Astrocyte (in vitro differentiated cells and primary cell): ENCODE data around the gene CABLES2. TPM values are rescaled to one million over a fixed set of nuclear protein-coding genes. Genes with fewer than 3 reads are reported as not detected.

Experiments
- DNase-seq: peaks from one replicate; pipeline ENCODE4 v3.0.0-alpha.2; 2010; ENCODE audit warnings: low read depth
- FAIRE-seq: peaks from 2 replicates; lab custom pipeline; 2011; peaks lifted over from hg19 to GRCh38; lab: Jason Lieb, UNC
- H2AFZ ChIP-seq: 2 replicates; pipeline ENCODE4 v1.6.0; 2012; ENCODE audit warnings: low read depth, low read length, inconsistent platforms
- H3K27ac ChIP-seq: 2 replicates; pipeline ENCODE4 v1.5.1; 2011; ENCODE audit warnings: low read depth, low read length, inconsistent platforms
- H3K27me3 ChIP-seq: 2 replicates; pipeline ENCODE4 v1.6.0; 2011; ENCODE audit warnings: low read length, inconsistent platforms; ENCODE audit not compliant: insufficient read depth
- H3K36me3 ChIP-seq: 2 replicates; pipeline ENCODE4 v1.5.1; 2011; ENCODE audit warnings: low read length, inconsistent platforms; ENCODE audit not compliant: insufficient read depth
- H3K4me1 ChIP-seq: 2 replicates; pipeline ENCODE4 v1.5.1; 2011; ENCODE audit warnings: low read length, inconsistent platforms; ENCODE audit not compliant: insufficient read depth
- H3K4me2 ChIP-seq: 2 replicates; pipeline ENCODE4 v1.6.0; 2012; ENCODE audit warnings: low read length, inconsistent platforms
- H3K4me3 ChIP-seq: 2 replicates; pipeline ENCODE4 v1.5.1; 2011; ENCODE audit warnings: low read depth, mild to moderate bottlenecking, low read length, inconsistent platforms; ENCODE audit not compliant: insufficient read depth
- H3K79me2 ChIP-seq: 2 replicates; pipeline ENCODE4 v1.6.0; 2012; ENCODE audit warnings: mild to moderate bottlenecking, low read length, inconsistent platforms; ENCODE audit not compliant: insufficient read depth
- H3K9ac ChIP-seq: 2 replicates; pipeline ENCODE4 v1.6.0; 2012; ENCODE audit warnings: mild to moderate bottlenecking, low read length, inconsistent platforms
- H3K9me3 ChIP-seq: 2 replicates; pipeline ENCODE4 v1.5.1; 2012; ENCODE audit warnings: low read depth, mild to moderate bottlenecking, low read length, inconsistent platforms; ENCODE audit not compliant: insufficient read depth
- H4K20me1 ChIP-seq: 2 replicates; pipeline ENCODE4 v1.6.0; 2012; ENCODE audit warnings: low read length, inconsistent platforms; ENCODE audit not compliant: insufficient read depth
- H3K27ac Mint-ChIP-seq: one replicate; pipeline ENCODE4 v1.8.0; 2021; ENCODE audit warnings: mild to moderate bottlenecking, mixed read lengths; ENCODE audit not compliant: unreplicated experiment
- H3K27me3 Mint-ChIP-seq: one replicate; pipeline ENCODE4 v1.8.0; 2021; ENCODE audit warnings: low read depth, mixed read lengths; ENCODE audit not compliant: unreplicated experiment
- H3K36me3 Mint-ChIP-seq: one replicate; pipeline ENCODE4 v1.8.0; 2021; ENCODE audit warnings: low read depth, mixed read lengths; ENCODE audit not compliant: unreplicated experiment
- H3K4me1 Mint-ChIP-seq: one replicate; pipeline ENCODE4 v1.8.0; 2021; ENCODE audit warnings: low read depth, mixed read lengths; ENCODE audit not compliant: unreplicated experiment
- H3K4me3 Mint-ChIP-seq: one replicate; pipeline ENCODE4 v1.8.0; 2021; ENCODE audit warnings: mild to moderate bottlenecking, moderate library complexity, mixed read lengths; ENCODE audit not compliant: unreplicated experiment
- H3K9me3 Mint-ChIP-seq: one replicate; pipeline ENCODE4 v1.8.0; 2021; ENCODE audit warnings: mild to moderate bottlenecking, mixed read lengths; ENCODE audit not compliant: unreplicated experiment
- EZH2 ChIP-seq: IDR thresholded peaks from 2 replicates; pipeline ENCODE4 v1.6.1; 2012; ENCODE audit warnings: mild to moderate bottlenecking, low read length, inconsistent platforms; ENCODE audit not compliant: insufficient read depth
- total RNA-seq: library from RNA; stranded (reverse); gene quantifications from 2 replicates; pipeline ENCODE4 v1.2.1, GENCODE V29; 2021
- TF ChIP-seq, protein P1 (sequence below): IDR thresholded peaks from 2 replicates; pipeline ENCODE4 v1.5.1; 2011; ENCODE audit warnings: low read depth, mild to moderate bottlenecking, inconsistent platforms, low read length, moderate library complexity; ENCODE audit not compliant: insufficient read depth

Gene CABLES2
- total RNA-seq, 1 donor from 2014 or later, result 4.4 TPM

GRCh38 chr20:62377615-62378178, 29.4 kb downstream of the CABLES2 start:
- Histone ChIP-seq H4K20me1 (peaks cover 29% of the 10 kb centered on the region), H3K36me3 (peaks cover 2% of the 10 kb centered on the region), H3K9me3 (no peaks in the 10 kb centered on the region), H3K9ac (no peak overlapping the region), H3K27me3 (peaks cover 3% of the 10 kb centered on the region), H3K4me1 (peaks cover 33% of the 10 kb centered on the region), H3K79me2 (peaks cover 5% of the 10 kb centered on the region), H3K27ac (no peak overlapping the region), H3K4me3 (no peak overlapping the region), H2AFZ (no peak overlapping the region), H3K4me2 (no peak overlapping the region)
- Mint-ChIP-seq H3K9me3 (peaks cover 2% of the 10 kb centered on the region), H3K4me1 (peaks cover 31% of the 10 kb centered on the region), H3K27me3 (no peaks in the 10 kb centered on the region), H3K4me3 (no peak overlapping the region), H3K36me3 (peaks cover 6% of the 10 kb centered on the region), H3K27ac (peak overlapping the region; percentile 47)
- no peak for DNase-seq
- TF ChIP-seq, protein P1, sequence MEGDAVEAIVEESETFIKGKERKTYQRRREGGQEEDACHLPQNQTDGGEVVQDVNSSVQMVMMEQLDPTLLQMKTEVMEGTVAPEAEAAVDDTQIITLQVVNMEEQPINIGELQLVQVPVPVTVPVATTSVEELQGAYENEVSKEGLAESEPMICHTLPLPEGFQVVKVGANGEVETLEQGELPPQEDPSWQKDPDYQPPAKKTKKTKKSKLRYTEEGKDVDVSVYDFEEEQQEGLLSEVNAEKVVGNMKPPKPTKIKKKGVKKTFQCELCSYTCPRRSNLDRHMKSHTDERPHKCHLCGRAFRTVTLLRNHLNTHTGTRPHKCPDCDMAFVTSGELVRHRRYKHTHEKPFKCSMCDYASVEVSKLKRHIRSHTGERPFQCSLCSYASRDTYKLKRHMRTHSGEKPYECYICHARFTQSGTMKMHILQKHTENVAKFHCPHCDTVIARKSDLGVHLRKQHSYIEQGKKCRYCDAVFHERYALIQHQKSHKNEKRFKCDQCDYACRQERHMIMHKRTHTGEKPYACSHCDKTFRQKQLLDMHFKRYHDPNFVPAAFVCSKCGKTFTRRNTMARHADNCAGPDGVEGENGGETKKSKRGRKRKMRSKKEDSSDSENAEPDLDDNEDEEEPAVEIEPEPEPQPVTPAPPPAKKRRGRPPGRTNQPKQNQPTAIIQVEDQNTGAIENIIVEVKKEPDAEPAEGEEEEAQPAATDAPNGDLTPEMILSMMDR, result no peak
- TF ChIP-seq EZH2, result no peak
- no peak for FAIRE-seq

- Histone ChIP-seq H3K4me3 (no peak overlapping the region), H3K9ac (no peak overlapping the region), H2AFZ (no peak overlapping the region), H3K4me2 (no peak overlapping the region), H3K27me3 (peaks cover 3% of the 10 kb centered on the region), H3K4me1 (peaks cover 33% of the 10 kb centered on the region), H3K36me3 (peaks cover under 1% of the 10 kb centered on the region), H3K9me3 (no peaks in the 10 kb centered on the region), H3K27ac (no peak overlapping the region), H4K20me1 (peaks cover 24% of the 10 kb centered on the region), H3K79me2 (peaks cover 4% of the 10 kb centered on the region)
- Mint-ChIP-seq H3K27ac (no peak overlapping the region), H3K4me1 (peaks cover 31% of the 10 kb centered on the region), H3K9me3 (peaks cover 2% of the 10 kb centered on the region), H3K4me3 (no peak overlapping the region), H3K36me3 (peaks cover 4% of the 10 kb centered on the region), H3K27me3 (no peaks in the 10 kb centered on the region)
- TF ChIP-seq, protein P1, result no peak
- DNase-seq (no peak), FAIRE-seq (no peak)
Observed at GRCh38 chr20:62377064-62377461, 30.0 kb downstream of the CABLES2 start.
